GM12864 (cell line): ENCODE data around the gene SCAMP5.

Experiments
- DNase-seq: peaks from one replicate; pipeline ENCODE4 v3.0.0-alpha.2; 2011; ENCODE audit warnings: low read depth
- H3K4me3 ChIP-seq: 2 replicates; pipeline ENCODE4 v1.5.1; 2011; ENCODE audit warnings: mild to moderate bottlenecking, low read depth, low read length, control low read depth
- TF ChIP-seq, protein P1 (sequence below): IDR thresholded peaks from 2 replicates; pipeline ENCODE4 v1.5.1; 2011; ENCODE audit warnings: low read depth, mild to moderate bottlenecking, moderate library complexity, low read length, control low read depth, inconsistent platforms; ENCODE audit errors: missing control alignments

SCAMP5 gene

GRCh38 chr15:75065467-75065850, 70.1 kb downstream of the SCAMP5 start:
- no peak overlapping the region for H3K4me3 ChIP-seq
- no peak for DNase-seq
- TF ChIP-seq, protein P1, sequence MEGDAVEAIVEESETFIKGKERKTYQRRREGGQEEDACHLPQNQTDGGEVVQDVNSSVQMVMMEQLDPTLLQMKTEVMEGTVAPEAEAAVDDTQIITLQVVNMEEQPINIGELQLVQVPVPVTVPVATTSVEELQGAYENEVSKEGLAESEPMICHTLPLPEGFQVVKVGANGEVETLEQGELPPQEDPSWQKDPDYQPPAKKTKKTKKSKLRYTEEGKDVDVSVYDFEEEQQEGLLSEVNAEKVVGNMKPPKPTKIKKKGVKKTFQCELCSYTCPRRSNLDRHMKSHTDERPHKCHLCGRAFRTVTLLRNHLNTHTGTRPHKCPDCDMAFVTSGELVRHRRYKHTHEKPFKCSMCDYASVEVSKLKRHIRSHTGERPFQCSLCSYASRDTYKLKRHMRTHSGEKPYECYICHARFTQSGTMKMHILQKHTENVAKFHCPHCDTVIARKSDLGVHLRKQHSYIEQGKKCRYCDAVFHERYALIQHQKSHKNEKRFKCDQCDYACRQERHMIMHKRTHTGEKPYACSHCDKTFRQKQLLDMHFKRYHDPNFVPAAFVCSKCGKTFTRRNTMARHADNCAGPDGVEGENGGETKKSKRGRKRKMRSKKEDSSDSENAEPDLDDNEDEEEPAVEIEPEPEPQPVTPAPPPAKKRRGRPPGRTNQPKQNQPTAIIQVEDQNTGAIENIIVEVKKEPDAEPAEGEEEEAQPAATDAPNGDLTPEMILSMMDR, result no peak

GRCh38 chr15:75065851-75066509, 70.6 kb downstream of the SCAMP5 start:
- no peak overlapping the region for H3K4me3 ChIP-seq
- no peak for DNase-seq
- TF ChIP-seq, protein P1, result no peak

GRCh38 chr15:75067123-75067830, 71.9 kb downstream of the SCAMP5 start:
- DNase-seq, result peak; percentile 65
- TF ChIP-seq, protein P1, result no peak
- no peak overlapping the region for H3K4me3 ChIP-seq

GRCh38 chr15:75068748-75069147, 73.4 kb downstream of the SCAMP5 start:
- no peak overlapping the region for H3K4me3 ChIP-seq
- no peak for DNase-seq
- TF ChIP-seq, protein P1, result no peak

GRCh38 chr15:75069301-75069925, 74.0 kb downstream of the SCAMP5 start:
- TF ChIP-seq, protein P1, result no peak
- DNase-seq, result peak; percentile 89
- no peak overlapping the region for H3K4me3 ChIP-seq

- TF ChIP-seq, protein P1, result no peak
- no peak overlapping the region for H3K4me3 ChIP-seq
- no peak for DNase-seq
Measured at GRCh38 chr15:75070674-75071073, 75.3 kb downstream of the SCAMP5 start.
